ENCODE measurements around the gene POLR2J. TPM values are rescaled to one million over a fixed set of nuclear protein-coding genes. Genes with fewer than 3 reads are reported as not detected.

POLR2J gene
- total and polyA plus RNA-seq, 8 donors, result 1.2 to 152 (median 8.0) TPM

- no peak for DNase-seq
- Histone ChIP-seq H3K27ac (no peak overlapping the region), H3K36me3 (peaks cover 13 to 53% (median 45%) of the 10 kb centered on the region in 4 donors), H3K9me3 (no peaks in the 10 kb centered on the region), H3K4me3 (no peak overlapping the region), H3K4me1 (peaks cover 15 to 68% (median 50%) of the 10 kb centered on the region in 4 donors), H3K27me3 (no peaks in the 10 kb centered on the region)
- 87 to 92% (median 92%) methylated on average over 21 to 24 of the region's 24 CpGs for WGBS, 5 donors
- no peak for TF ChIP-seq POLR2AphosphoS5 (IDR thresholded peaks at IDR 0.05)
- TF ChIP-seq POLR2A (IDR thresholded peaks at IDR 0.05), result no peak
- no peak for TF ChIP-seq CTCF (IDR thresholded peaks at IDR 0.05)
- intact Hi-C loops (cut with DNase I; ENCODE audit: low total_unique reads), result loop anchor here (10.0 kb wide), 1 partner anchor 183 kb away; the partner anchor contains the start of gene SH2B2
Observed at GRCh38 chr7:102467581-102468477, 10.9 kb downstream of the POLR2J start.

- Histone ChIP-seq H3K27ac (no peak overlapping the region), H3K36me3 (peaks cover 6 to 38% (median 28%) of the 10 kb centered on the region in 4 donors), H3K9me3 (no peaks in the 10 kb centered on the region), H3K27me3 (no peaks in the 10 kb centered on the region), H3K4me3 (peak overlapping the region in 2 of 4 donors; percentile 95 to 98), H3K4me1 (peaks cover 15 to 67% (median 54%) of the 10 kb centered on the region in 4 donors)
- WGBS, 5 donors, result 95 to 99% (median 97%) methylated on average over 7 of the region's 7 CpGs
- no peak for DNase-seq
- intact Hi-C loops (cut with DNase I; ENCODE audit: low total_unique reads), result loop anchor here (10.0 kb wide), 1 partner anchor 181 kb away; the partner anchor contains the start of gene SH2B2
- TF ChIP-seq POLR2AphosphoS5 (IDR thresholded peaks at IDR 0.05) (no peak), EP300 (IDR thresholded peaks at IDR 0.05) (no peak), POLR2A (IDR thresholded peaks at IDR 0.05) (no peak), CTCF (IDR thresholded peaks at IDR 0.05) (no peak)
Observed at GRCh38 chr7:102466097-102466496, 12.6 kb downstream of the POLR2J start.

- Histone ChIP-seq H3K9me3 (no peaks in the 10 kb centered on the region), H3K36me3 (peaks cover 6 to 25% (median 20%) of the 10 kb centered on the region in 4 donors), H3K4me1 (peaks cover 15 to 53% (median 43%) of the 10 kb centered on the region in 4 donors), H3K27ac (peak within 1 kb of the TSS; percentile 39 to 85 (median 78)), H3K27me3 (no peaks in the 10 kb centered on the region), H3K4me3 (peak within 1 kb of the TSS; percentile 95 to 100 (median 98))
- peak; percentile 68 to 91 (median 80) for TF ChIP-seq POLR2AphosphoS5 (IDR thresholded peaks at IDR 0.05)
- TF ChIP-seq EP300 (IDR thresholded peaks at IDR 0.05), result no peak
- intact Hi-C loops (cut with DNase I; ENCODE audit: low total_unique reads), result loop anchor here (10.0 kb wide), 1 partner anchor 180 kb away; the partner anchor contains the start of gene SH2B2
- DNase-seq, result peak; percentile 97
- 0 to 1% (median 1%) methylated on average over 15 to 81 of the region's 81 CpGs for WGBS, 5 donors
Observed at GRCh38 chr7:102464577-102465280, 14.0 kb downstream of the POLR2J start, which contains the start of the genes ALKBH4 and LRWD1. Gene ALKBH4, minus strand, starts transcription at chr7:102464863. Its CDS starts 27 bp downstream, at chr7:102464836. Gene LRWD1, plus strand, starts transcription at chr7:102464984. Its CDS starts 97 bp downstream, at chr7:102465081.

GRCh38 chr7:102463841-102464576 is 14.7 kb downstream of the POLR2J start:
- peaks cover 15 to 51% (median 39%) of the 10 kb centered on the region in 4 donors for H3K4me1 ChIP-seq
- TF ChIP-seq POLR2AphosphoS5 (IDR thresholded peaks at IDR 0.05) (no peak), CTCF (IDR thresholded peaks at IDR 0.05) (no peak), POLR2A (IDR thresholded peaks at IDR 0.05) (no peak), EP300 (IDR thresholded peaks at IDR 0.05) (no peak)
- H3K27me3 ChIP-seq, result no peaks in the 10 kb centered on the region
- 8 to 10% (median 9%) methylated on average over 24 of the region's 24 CpGs for WGBS, 5 donors
- intact Hi-C loops (cut with DNase I; ENCODE audit: low total_unique reads), result loop anchor here (10.0 kb wide), 1 partner anchor 179 kb away; the partner anchor contains the start of gene SH2B2
- H3K9me3 ChIP-seq, result no peaks in the 10 kb centered on the region
- H3K4me3 ChIP-seq, result peak overlapping the region; percentile 95 to 100 (median 98)
- peak overlapping the region; percentile 39 to 85 (median 78) for H3K27ac ChIP-seq
- DNase-seq, result no peak
- peaks cover 12 to 24% (median 20%) of the 10 kb centered on the region in 4 donors for H3K36me3 ChIP-seq
